ENCODE measurements around the gene LUC7L3.

GRCh38 chr17:50739098-50739497, 19.7 kb downstream of the LUC7L3 start:
- TF ChIP-seq, protein P1, sequence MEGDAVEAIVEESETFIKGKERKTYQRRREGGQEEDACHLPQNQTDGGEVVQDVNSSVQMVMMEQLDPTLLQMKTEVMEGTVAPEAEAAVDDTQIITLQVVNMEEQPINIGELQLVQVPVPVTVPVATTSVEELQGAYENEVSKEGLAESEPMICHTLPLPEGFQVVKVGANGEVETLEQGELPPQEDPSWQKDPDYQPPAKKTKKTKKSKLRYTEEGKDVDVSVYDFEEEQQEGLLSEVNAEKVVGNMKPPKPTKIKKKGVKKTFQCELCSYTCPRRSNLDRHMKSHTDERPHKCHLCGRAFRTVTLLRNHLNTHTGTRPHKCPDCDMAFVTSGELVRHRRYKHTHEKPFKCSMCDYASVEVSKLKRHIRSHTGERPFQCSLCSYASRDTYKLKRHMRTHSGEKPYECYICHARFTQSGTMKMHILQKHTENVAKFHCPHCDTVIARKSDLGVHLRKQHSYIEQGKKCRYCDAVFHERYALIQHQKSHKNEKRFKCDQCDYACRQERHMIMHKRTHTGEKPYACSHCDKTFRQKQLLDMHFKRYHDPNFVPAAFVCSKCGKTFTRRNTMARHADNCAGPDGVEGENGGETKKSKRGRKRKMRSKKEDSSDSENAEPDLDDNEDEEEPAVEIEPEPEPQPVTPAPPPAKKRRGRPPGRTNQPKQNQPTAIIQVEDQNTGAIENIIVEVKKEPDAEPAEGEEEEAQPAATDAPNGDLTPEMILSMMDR (IDR thresholded peaks at IDR 0.05; ENCODE audit: low read depth, low read length) = no peak
- TF ChIP-seq POLR2A (IDR thresholded peaks at IDR 0.05; ENCODE audit: extremely low read depth, insufficient read length) (no peak), MYC (IDR thresholded peaks at IDR 0.05; ENCODE audit: low read depth, low read length) (no peak)
- TF ChIP-seq, protein P2, sequence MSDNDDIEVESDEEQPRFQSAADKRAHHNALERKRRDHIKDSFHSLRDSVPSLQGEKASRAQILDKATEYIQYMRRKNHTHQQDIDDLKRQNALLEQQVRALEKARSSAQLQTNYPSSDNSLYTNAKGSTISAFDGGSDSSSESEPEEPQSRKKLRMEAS (IDR thresholded peaks at IDR 0.05; ENCODE audit: low read depth, low read length) = no peak

All from NB4 (cell line).